Stimulated activated CD4-positive, alpha-beta T cell treated with anti-CD3 and anti-CD28 coated beads, Interleukin-1b, Interleukin-23, amount 100 ng/mL, for 48 hours (primary cell): ENCODE results near the gene SCAANT1.

Experiments used
- DNase-seq: peaks from one replicate; pipeline ENCODE4 v3.0.0-alpha.2; 2020

The SCAANT1 gene

DNA sequence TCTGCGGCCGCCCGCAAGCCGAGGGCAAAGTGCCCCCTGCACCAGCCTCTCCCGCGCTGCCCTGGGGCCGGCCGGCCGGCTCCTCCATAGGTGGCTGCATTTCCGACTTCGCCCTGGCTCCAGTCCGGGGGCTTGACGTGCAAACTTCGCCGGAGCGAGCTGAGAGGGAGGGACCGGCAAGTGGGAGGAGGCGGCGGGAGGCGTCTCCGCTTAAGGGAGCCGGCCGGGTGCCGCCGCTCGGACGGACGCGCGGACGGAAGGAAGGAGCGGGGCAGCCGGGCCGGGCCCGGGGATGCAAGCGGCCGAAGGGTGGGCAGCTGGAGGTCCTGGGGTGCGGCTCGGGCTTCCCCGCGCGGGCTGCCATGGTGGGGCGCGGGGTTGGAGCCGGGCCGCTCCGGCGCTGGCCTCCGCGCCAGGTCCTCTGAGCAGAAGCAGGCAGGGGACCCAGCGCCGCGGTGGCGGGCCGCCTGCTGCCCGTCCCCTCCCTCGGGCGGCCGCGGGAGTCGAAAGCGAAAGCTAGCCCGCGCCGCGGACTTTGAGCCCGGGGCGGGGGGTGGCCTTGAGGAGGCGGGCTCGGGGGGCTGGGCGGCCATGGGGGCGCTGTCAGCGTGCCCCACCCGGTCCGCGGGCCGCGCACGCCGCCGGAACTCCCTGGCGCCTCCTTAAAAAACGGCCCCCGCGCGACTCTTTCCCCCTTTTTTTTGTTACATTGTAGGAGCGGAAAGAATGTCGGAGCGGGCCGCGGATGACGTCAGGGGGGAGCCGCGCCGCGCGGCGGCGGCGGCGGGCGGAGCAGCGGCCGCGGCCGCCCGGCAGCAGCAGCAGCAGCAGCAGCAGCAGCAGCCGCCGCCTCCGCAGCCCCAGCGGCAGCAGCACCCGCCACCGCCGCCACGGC lies at the start of gene SCAANT1:
Gene SCAANT1 (minus strand): TSS at position 511 of the 895 bp plus-strand sequence.
- DNase-seq: peak; percentile 80

DNA sequence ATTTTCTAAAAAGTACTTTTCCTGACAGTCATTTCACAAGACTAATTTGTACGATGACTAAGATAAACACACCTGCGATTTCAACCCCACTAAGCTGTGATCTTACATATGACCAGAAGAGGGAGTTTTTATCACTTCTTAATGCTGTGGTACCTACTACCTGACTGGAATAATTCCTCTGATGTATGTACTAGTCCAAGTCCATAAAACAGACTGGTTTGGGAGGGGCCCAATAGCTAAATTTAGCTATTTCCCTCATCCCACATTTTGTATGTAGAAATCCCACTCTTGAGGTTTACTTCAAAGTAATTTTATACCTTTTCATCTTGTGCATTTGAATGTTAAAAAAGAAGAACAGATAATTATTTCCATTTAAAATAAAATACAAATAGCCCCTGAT lies 49.7 kb upstream of the SCAANT1 start:
- DNase-seq: no peak

DNA sequence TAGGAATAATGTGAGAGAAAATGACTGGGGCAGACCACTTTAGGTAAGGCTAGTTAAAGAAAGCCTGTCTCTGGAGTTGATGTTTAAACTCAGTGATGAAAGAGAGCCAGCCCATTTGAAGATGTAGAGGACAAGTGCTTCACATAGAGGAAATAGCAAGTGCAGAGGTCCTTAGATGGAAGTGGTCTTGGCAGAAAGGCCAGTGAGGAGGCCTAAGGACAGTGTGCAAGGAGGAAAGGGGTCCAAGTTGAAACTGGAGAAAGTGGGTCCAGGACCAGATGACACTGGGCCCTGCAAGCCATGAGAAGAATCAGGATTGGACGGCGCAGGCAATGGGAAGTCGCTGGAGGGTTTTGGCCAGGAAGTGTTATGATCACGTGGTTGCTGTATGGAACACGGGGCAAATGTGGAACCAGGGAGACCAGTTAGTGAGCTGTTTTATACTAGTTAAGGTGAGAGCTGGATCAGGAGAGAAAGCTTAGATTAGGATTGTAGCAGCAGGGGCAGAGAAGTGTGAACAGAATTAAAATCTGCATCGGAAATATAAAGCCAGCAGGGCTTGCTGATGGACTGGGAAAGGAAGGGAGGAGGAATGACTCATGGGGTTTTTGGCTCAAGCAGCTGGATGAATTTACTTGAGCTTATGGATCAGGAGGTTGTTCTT lies 48.0 kb upstream of the SCAANT1 start:
- DNase-seq: no peak

DNA sequence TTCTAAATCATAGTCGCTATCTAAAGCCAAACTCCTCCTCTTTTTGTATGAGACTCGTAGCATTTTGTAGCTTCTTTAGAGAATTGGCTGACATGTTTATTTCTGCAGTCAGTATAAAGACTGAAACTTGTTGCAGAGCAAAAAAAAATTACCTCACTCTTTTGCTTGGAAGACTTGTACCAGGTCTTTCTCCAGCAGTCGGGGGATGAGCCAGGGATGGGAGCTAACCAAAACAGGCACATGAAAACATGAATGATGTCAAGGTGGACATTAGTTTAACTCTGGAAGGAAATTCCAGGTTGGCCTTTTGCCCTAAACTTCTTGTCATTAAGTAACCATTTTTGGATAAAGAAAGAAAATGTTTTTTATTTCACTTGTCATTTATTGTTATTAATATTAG lies 47.0 kb upstream of the SCAANT1 start:
- no peak for DNase-seq

DNA sequence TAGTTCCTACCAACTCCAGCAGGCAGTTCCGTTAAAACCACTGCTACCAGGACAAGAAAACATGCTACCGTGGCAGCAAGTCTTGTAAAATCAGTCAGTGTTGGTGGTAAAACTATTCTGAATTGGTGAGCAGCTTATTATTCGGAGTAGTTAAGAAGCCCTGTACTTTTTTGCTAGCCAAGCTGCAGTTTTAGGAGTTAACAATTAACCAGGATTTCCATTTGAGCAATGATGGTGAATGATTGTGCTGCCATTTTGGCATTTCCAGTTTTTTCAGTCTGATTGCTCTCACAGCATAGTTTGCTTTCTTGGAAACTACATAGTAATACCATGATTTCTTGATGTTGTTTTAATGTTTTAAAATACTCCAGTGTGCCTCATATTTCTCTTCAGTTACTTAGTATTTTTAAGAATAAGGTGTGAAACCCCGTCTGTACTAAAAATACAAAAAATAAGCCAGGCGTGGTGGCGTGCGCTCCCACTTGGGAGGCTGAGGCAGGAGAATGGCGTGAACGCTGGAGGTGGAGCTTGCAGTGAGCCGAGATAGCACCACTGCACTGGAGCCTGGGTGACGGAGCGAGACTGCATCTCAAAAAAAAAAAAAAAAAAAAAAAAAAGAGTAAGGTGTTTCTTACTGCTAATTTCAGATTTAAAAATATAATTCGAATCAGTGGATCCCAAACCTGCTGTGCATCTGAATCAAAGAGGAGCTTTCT lies 43.8 kb upstream of the SCAANT1 start:
- DNase-seq: no peak

DNA sequence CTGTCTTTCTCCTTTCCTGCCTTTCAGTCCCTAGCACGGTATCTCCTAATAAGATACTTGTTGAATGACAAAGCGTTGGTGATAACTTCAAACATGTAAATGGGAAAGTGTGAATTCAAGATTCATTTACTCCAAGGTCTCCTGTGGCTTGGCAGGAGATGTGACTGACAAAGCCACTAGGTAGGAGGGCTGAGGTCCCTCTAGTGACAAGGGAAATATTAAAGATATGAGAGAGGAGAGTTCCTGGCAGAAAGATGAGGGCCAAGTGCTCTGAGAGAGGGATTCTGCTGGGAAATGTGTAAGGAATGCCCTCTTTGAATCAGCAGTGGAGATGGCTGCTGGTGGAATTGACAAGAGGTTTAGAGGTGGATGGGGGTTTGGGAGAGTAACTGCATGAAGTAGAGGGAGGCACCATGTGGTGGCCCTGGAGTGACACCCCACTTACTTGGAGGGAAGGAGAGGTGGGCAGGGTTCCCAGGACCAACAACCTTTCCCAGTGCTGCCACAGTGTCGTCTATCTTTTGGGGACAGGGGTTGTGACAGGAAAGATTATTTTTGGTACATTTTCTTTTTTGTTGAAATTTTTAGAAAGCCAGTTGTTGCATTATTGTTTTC lies 43.0 kb upstream of the SCAANT1 start:
- DNase-seq: no peak

DNA sequence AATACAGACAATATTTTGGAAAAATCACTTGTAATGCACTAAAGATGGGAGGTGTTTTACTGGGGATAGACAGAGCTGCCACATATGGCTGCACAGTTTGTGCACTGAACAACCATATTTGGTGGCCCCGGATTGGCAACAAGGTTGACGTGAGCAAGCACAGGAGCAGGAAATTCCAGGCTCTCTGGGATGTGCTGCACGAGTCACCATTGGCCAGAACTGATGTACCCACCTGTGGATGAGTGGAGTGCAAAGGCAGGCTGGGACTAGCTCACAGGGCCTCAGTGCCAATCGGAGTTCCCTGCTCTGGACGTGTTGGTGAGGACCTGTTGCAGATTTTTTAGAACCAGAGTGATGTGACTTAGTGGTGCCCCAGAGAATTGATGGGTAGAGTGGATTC lies 42.0 kb upstream of the SCAANT1 start:
- no peak for DNase-seq

DNA sequence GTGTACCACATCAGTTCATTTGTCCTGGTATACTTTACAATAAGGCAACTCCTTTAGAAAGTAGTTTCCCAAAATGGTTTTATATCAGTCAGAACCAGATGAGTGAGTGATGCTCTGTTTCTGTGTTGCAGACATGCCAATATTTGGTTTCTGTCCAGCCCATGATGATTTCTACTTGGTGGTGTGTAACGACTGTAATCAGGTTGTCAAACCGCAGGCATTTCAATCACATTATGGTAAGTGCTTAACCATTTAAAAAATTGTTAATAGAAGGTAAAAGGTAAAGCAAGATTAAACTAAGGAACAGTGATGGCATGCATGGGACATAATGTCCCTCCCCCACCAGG lies 40.0 kb upstream of the SCAANT1 start:
- no peak for DNase-seq

DNA sequence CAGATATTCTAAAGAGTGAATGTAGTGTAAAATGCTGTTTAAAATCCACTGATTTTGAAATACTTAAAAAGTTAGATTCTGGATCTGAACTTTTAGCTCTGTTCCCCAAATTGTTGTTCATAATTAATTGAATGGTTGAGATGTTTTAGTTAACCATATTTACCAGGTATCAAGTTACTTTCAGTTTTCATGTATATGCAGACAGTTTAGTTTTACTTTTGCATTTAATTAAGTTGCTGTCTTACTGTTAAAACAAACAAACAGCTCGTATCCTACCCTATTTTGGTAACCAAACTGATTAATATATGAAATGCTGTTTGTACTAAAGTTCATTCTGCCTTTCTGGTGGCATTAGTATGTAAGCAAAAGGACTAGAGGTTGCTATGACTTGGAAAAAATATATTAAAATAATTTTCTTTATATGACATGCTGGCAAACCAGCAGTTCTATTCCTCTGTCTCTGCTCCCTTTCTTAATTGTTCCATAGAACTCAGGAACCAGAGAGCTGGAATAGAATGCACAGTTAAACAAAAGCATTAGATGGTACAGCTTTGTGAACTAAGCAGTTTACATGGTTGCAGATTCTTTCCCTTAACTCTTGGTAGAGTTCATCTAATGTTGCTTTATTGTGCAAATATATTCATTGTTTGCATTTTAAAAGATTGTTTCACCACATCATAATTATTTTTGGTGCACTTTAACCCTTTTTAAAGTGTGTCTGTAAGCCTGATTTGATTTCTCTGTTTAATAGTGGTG lies 39.5 kb upstream of the SCAANT1 start:
- DNase-seq: no peak

DNA sequence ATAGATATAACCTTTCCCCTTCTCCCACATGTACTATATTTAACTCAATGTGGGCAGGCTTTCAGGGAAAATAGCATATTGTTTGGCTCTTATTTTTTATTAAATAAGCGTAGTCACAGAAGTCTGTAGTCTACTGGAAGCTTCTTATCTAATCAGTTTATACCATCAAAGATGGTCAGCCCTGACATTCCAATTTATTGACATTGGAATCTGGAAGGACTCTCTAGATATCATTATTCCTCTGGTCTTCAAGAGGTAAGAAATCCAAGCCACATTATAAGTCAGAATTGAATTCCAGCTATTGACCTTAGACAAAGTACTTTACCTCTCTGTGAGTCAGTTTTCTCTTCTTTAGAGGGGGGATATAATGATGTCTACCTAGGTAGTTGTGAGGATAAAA lies 38.5 kb upstream of the SCAANT1 start:
- no peak for DNase-seq

DNA sequence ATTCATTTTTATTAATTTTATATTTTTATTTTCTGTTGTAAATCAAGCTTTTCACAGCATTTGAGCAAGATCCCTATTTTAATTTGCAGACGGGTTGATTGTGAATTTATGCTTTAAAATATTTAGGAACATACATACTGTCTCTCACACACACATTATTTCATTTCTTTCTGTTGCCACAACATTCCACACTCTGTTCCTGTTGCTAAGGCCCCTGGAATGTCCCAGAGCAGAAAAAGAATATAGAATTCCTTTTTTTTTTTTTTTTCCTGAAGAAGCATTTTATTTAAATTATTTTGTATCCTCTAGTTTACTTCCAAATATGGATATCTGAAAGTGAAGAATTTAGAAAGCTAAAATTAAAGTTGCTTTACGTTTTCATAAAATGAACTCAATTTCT lies 36.8 kb upstream of the SCAANT1 start:
- DNase-seq: no peak

DNA sequence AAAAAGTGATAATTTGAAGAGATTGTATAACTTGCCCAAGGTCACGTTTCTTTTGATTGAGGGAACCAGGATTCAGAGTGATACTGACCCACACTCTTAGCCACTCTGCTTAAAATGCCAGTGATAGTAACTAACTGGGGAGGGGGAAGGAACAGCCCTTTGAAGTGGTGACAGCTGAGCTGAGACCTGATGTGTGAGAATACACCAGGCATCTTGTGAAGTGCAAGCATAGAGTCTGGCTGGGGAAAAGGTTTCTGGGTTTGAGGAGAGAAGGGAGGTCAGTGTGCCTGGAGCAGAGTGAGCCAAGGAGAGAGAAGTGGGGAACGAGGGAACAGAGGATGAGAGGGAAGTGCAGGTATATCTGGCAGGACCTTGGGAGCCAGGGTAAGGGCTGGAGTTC lies 35.4 kb upstream of the SCAANT1 start:
- no peak for DNase-seq

DNA sequence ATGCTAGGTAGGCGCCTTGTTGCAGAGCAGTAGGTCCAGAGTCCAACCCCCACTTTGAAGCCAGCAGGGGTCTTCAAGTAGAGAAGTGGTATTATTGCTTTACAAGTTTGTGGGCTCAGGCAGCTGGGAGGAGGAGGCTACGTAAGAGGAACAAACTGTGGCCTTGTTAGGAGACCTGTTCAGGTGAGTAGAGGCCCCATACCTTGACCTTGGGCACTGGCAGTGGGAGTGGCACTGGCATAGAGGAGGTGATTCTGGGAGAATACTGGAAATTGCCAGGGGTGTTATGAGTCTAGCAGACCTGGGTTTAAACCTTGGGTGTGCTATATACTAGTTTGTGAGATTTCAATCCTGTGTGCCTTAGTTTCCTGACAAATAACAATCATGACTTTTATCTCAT lies 34.6 kb upstream of the SCAANT1 start:
- no peak for DNase-seq

DNA sequence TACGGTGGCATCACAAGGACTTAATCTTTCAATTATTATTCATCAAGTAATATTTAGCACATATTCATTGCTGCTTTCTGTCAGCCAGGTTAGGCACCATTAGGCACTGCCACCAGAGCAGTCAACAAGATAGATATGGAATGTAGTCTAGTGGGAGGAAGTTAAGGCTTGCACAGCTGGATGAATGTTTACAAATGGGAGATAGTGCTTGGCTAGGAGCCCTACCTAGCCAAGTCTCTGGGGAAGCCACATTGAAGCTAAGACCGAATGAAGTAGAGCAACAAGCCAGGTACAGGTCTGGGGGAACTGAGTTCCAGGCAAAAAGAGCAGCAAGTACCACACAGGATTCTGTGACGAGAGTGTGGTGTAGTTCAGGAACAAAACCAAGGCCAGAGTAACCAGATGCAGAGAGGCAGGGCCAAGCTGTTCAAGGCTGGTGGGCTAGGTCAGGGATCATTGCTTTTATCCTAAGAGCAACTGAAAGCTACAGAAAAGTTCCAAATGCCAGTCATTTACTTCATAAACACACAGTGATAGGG lies 33.4 kb upstream of the SCAANT1 start:
- DNase-seq: no peak

DNA sequence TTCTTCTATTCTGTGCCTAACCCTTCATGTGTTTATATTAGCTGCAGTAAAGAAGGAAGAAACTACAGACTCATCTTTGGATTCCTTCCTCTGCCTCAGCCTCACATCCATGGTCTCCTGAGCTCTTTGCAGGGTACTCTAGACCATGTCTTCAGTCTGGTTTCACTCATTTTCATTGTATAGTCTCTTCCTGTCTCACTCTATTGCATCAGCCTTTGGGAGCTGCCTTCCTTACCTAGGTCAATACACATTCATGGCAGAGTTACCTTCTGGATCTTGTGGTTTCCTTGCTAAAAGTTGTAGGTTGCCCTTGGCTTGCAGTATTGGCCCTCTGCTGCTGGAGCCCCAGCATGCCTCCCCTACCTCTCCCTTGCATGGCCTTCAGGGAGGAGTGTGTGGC lies 31.5 kb upstream of the SCAANT1 start:
- DNase-seq: no peak

DNA sequence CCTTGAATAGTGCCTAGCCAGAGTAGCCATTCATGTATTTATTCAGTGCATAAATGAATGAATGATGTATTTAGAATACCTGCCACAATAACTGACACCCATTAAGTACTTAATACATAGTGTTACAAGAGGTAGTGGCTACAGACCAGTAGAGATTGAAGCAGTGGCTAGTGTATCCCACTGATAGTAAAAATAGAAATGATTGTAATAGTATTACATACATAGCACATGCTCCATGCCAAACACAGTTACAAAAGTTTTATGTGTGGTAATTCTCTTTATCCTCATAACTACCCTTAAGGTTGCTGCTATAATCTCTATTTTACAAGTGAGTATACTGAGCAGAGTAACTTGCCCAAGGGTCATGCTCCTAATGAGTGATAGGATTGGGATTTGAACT lies 30.3 kb upstream of the SCAANT1 start:
- DNase-seq: no peak

DNA sequence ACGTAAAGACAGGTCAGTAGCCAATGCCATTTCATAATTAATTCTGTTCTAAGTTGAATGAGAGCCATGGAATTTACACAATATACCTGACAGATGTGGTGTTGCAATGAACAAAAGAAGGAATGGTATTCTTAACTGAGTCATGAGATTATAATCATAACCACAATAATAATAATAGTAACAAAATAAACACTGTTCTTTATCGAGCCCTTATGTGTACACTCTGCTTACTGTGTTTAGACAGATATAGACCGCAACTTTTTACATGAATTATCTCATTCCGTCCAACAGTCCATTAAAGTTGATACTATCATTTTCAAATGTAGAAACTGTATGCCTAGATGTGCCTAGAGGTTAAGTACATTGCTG lies 28.2 kb upstream of the SCAANT1 start:
- no peak for DNase-seq

DNA sequence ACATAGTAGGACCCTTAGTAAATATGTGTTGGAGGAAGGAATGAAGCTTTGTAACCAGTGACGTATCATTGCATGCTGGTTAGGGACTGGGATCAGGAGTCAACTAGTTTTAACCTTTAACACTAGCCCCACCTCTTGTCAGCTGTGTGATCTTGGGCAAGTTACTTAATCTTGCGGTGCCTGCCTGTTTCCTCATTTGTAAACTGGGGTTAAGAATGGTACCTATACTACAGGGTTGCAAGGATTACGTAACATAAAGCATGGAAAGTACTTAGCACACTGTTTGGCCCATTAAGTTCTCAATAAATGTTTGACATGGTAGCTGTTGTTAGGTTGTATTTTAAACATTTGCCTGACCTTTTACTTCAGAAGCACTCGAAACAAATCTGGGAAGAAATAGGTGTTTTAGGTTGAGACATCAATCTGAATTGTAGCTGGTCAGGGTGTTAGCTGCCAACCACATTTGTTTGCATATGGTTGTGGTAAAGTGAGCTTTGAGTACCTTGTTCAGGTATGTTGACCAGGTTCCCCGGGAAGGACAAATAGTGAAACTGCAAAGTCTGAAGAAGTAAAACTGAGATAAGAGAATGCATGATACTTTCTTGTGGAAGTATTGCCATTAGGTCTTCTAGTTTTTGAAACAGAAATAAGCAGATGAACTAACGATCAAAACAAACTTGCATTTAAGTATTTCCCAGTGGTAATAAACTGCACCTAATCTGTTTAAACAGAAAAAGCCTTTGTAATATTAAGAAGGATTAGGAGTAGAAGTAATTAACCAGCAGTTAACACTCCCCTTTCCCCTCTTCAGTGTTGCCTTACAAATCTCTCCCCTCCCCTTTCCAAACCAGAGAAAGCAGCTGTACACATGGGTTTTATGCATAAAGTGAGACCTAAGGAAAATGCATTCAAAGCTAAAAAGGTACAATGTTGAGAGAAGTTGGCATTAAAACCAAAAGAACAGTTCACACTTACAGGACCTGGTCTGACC lies 25.8 kb upstream of the SCAANT1 start:
- DNase-seq: no peak

DNA sequence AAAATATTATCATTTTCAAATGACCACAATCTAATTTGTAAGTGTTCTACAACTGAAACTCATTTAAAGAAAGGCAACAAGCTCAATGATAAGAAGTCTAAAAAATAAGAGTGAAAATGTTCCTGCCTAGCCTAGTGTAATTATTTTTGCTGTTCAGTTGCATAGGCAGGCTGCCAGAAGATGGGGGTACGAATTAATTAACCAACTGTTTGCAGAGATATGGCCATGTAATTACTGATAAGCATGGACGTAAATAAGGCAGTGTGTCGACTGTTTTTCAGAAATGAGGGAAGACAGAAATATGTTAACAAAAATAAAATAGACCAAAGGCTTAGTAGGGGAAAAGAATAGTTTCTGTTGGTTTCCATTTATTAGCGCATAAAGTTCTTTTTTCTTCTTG lies 24.7 kb upstream of the SCAANT1 start:
- DNase-seq: no peak

DNA sequence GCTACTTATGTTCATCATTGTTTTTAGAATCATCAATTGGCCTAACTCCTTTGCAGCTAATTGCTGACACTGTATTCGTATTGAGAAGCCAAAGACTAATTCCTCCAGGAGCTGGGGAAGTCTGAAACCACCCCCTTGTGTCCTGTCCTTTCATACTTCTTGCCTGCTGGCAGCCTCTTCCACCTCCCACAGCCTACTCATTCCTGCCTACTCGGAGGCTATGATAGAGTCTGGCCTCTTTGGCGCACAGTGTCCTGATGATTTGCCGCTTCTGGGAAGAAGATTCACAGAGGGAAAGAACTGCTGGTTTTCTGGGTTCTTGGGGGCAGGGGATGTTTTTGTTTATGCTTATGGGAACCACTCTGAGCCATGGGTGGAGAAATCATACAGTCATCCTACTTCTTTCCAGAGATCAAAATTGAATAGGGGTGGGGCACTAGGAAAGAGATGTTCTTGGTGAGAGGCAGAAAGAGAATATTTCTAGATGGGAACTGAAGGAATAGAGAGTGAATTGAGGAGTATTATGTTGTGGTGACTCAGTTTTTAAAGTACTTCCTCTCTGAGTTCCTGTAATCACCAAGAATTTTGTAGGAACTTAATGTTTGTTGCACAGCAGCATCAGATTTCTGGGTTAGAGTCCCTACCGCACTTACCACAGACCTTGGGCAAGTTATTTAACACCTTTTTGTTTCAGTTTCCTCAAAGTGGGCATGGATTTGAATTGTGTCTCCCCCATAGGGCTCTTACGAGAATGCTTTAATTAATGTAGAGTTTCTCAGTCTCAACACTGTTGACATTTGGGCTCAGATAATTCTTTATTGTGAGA lies 22.1 kb upstream of the SCAANT1 start:
- DNase-seq: no peak
